GM12801 (cell line): ENCODE measurements around the gene WIPF2.

Experiments used
- TF ChIP-seq, protein P1 (sequence below): IDR thresholded peaks from one replicate; pipeline ENCODE4 v1.5.1; 2011; ENCODE audit warnings: control low read depth; ENCODE audit not compliant: insufficient read length; ENCODE audit errors: extremely low read depth

Gene WIPF2

GRCh38 chr17:40301315-40301714 is 82.2 kb downstream of the WIPF2 start:
- TF ChIP-seq, protein P1, sequence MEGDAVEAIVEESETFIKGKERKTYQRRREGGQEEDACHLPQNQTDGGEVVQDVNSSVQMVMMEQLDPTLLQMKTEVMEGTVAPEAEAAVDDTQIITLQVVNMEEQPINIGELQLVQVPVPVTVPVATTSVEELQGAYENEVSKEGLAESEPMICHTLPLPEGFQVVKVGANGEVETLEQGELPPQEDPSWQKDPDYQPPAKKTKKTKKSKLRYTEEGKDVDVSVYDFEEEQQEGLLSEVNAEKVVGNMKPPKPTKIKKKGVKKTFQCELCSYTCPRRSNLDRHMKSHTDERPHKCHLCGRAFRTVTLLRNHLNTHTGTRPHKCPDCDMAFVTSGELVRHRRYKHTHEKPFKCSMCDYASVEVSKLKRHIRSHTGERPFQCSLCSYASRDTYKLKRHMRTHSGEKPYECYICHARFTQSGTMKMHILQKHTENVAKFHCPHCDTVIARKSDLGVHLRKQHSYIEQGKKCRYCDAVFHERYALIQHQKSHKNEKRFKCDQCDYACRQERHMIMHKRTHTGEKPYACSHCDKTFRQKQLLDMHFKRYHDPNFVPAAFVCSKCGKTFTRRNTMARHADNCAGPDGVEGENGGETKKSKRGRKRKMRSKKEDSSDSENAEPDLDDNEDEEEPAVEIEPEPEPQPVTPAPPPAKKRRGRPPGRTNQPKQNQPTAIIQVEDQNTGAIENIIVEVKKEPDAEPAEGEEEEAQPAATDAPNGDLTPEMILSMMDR: no peak

GRCh38 chr17:40303009-40303657 is 84.0 kb downstream of the WIPF2 start:
- TF ChIP-seq, protein P1: no peak

DNA sequence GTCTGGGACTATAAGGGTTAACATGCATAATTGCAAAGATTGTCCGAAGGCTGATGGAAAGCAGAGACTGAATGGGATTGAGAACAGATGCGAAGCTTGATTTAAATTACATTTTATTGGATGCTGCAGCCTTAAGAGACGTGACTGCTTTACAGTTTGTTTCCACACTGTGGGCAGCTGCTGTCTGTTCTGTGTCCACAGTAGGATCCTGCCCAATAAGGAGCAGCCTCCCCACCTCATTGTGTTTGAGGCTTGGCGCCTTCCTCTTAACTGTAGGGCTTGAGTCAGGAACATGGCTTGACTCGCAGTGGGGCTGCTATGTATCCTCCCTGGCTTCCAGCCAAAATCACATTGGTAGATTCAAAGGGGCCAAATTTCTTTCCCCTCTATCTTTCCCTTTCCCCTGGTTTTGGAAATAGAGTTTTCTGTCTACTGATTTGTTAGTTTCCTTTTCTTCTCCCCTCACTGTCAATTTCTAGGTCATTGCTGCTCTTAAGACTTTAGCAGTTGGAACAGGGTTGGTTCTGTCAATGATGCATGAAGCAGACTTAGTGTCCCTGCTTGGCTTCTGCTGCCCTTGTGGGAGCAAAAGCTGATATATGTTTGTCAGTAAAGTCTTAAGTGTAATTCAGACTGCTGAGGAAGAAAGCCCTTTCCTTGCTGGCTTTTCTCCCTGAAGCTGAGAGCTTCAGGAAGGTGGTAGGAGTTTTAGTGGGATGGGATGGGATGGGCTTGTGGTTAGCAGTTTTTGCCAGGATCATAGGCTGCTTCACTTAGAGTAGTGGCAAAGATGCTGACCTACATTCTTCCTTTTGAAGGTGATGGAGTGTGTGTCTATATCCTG is 84.8 kb downstream of the WIPF2 start:
- TF ChIP-seq, protein P1: no peak

GRCh38 chr17:40306395-40306794 is 87.3 kb downstream of the WIPF2 start:
- TF ChIP-seq, protein P1: no peak

DNA sequence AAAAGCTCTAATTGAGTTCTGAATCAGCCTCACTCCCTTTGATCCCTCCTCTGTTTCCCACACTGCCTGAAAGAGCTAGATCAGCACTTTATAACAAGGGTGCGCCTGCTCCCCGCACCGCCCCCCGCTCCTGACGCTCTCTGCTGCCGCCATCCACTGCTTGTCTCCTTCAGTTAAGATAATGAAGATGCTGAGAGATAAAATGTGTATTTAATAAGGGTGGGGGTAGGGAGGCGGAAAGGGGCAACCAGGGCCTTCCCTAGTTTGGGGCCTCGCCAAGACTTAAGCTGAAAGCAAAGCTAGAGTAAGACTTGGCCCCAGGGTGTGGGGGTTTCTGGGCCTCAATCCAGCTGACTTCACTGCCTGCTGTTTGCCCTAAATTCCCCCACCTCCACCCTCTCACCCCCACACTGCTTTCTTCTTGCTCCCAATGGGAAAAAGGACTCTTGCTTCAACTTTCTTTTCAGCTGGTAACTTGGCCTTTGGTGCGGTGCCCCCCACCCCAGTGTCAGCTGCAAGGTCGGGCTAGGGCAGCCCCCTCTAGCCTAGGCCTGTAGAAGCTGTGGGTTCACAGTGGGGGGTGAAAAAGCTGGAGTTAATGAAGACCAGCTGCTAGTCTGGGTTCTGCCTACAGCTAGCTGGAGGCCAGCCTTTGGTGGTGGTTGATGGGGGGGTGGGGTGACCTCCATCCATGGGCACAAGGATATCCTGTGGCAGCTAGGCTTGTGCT is 88.1 kb downstream of the WIPF2 start:
- TF ChIP-seq, protein P1: no peak

DNA sequence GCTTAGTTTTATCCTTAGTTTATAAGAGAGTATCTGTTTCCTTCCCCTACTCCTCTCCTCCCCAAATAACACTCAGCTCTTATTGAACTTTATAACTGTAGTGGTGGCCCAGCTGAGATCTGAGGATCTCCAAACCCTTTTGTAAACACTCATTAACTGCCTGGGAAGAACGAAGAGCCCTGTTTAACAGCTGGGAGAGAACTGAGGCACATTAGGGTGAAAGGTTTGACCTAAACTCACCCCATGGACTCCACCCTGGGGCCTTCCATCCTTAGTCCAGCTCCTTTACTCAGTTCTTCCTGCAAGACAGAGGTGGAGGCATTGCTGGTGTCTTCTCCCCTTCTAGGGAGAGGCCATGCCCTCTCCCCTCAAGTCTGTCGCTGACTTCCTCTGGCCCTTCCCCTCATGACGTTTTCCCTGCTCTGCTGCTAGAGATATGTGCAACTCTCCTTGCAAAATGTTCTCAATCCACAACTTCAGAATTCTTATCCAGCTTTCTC is 88.7 kb downstream of the WIPF2 start:
- TF ChIP-seq, protein P1: no peak
